Stimulated activated CD4-positive, alpha-beta T cell treated with anti-CD3 and anti-CD28 coated beads, TNF-alpha, amount 100 ng/mL, for 48 hours (primary cell): Measurements from ENCODE around the gene ITPR2.
"Not testable (repeated sequence)": the region's sequence is repeated elsewhere in the genome, so short reads cannot be mapped to it uniquely, and the experiment has no call there.

Experiments used
- DNase-seq, 3 donors: peaks; one replicate each; pipeline ENCODE4 v3.0.0-alpha.2; 2020; ENCODE audit warnings: low read depth in 3 of 3

Gene ITPR2

DNA sequence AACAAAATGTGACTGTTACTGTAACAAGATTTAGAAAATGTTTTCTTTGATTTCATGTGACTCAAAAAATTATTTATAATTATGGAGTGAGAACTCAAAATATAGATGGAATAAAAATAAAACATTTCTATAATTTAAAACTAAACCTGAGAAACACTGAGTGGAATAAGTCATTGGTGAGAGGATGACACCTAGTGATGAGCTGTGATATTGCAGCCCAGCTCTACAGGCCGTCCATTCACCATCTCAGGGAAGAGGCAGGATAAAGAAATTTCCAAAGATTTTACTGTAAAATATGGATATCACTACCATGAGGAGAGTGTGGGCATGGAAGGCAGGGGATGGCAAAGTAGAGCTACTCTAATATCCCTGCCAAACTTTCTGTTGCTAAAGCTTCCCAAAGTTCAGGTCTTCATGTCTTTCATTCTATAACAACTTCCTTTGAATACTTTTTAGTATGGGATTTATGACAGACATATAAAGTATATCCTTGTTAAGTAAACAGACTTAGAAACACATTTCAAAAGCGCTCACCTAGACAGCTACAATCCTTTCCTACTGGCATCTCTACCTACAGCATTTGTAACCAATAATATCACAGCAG is 308.0 kb downstream of the ITPR2 start:
- DNase-seq = no peak

DNA sequence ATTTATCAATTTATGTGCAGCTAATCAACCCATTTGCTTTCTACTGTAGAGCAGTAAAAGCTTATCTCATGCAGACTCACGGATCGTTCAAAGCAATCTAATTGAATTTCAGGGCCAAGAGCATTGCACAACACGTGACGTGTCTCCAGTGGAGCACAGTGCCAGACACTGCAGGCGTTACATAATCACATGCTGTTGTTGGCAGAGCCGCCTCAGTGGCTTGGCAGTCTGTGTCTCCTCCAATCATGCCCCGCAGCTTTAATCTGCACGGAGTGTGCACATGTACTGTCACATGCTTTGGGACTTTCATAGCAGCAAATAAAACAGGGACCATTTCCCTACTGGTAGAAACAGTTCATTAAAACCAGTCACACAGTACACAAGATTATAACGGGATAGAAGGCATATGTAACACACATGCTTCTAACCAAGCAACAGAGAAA is 309.3 kb downstream of the ITPR2 start:
- no peak for DNase-seq

GRCh38 chr12:26520869-26521268 is 312.1 kb downstream of the ITPR2 start:
- no peak for DNase-seq

- DNase-seq = no peak
Measured at GRCh38 chr12:26520109-26520508, 312.9 kb downstream of the ITPR2 start.

DNA sequence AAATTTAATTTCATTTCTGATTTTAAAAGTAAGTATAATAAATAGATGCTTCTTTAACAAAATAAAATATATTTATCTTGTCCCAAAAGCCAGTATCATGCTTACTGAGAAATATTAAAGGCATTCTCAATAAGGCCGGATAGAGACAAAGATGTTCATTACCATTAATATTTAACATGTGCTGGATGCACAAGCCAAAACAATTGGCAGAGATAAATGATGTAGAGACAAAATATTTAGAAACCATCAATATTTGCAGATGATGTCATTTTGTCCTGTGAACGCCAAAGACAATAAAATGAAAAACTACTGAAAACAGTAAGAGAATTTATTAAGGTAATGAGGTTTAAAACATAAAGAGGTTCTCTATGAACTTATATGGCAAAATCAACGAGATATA is 313.5 kb downstream of the ITPR2 start:
- DNase-seq = no peak

GRCh38 chr12:26517320-26517719 is 315.7 kb downstream of the ITPR2 start:
- not testable (repeated sequence) for DNase-seq

DNA sequence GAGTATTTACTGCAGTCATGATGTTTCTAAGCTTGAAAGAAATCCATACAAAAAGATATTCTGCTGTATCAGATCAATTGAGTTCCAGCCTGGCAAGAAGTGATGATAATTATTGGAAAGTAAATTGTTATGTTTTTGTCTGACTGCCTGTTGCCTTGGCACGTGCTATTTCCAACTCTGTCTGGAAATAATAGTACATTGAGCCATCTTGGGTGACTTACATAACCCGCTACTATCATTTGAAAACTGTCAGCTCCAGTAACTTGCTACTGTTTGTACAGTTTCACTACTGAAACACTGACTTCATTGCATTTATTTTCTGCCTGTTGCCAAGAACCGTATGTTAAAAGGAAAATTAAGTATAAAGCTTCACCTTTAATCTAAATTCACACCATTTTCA is 318.6 kb downstream of the ITPR2 start:
- no peak for DNase-seq

- DNase-seq = no peak
Measured at GRCh38 chr12:26513363-26514043, 319.5 kb downstream of the ITPR2 start.

DNA sequence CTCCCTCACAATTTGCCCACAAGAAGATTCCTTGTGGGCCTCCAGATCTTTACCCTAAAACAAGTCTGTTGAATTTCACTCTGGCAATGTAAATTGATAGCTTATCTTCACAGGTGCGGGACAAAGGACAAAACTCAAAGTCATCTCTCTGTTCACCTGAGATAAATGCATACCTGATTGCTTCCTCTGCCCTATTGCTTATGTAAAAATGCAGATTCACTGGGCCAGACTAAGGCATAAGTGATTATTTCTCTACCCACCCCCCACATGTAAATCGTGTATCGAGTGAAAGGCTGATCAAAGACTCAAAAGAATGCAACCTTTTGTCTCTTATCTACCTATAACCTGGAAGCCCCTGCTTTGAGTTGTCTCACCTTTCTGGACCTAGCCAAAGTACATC is 320.8 kb downstream of the ITPR2 start:
- no peak for DNase-seq

DNA sequence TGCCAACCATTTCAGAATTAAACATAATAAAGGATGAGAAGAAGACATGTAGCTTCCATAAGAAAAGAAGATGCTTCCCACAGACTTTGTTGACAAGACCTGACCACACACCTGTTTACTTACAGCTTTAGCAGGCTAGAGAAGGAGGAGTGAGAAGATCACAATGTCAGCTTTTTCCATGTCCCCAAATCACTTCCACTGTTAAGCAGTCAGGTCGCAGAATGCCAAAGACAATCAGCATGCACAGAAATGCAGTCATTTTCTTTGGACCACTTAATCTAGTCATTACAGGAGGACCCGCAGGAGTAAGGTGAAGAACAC is 322.7 kb downstream of the ITPR2 start:
- no peak for DNase-seq

DNA sequence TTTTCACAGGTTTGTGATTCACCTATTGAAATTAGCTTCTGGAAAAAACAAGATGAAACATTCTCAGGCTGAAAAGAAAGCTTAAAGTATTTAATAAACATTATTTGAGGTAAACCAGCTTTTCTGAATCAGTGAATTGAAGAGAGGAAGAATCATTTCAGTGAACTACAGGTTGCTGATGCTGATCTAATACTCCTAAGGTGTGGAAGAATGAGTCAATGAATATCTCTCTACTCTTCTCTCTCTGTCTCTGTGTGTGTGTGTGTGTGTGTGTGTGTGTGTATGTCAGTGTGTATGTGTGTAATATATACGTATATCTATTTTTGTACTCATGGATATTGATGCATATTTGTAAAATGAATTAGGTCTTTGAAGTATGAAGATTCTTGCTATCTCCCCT is 325.4 kb downstream of the ITPR2 start:
- no peak for DNase-seq

DNA sequence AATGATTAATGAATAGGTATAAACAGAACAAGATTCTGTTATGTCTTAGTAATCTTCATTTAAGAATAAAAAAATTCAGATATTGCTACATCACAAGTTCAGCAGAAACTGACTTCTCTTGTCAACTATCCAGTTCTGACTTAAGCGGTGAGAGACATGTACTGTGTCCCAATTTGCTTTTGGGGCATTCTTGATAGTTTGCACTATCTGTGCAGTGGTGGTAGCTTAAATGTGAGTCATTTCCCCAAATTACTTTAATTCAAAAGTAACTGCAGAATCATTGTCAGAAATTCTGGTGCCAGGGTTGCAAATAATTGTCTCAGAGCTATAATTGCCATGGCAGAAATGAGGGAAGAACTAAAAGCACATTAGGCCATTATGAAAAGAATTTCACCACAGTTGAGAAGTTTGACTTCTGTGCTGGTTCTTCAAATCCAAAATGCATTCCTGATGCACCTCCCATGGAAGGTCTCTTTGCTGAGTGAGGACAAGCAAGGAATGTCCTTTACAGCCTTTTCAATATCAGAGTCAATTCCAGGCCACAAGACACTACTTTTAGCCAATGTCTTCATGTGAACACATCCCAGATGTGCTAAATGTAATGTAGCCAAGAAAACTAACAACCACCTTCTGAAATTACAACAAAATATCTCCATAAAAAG is 332.9 kb downstream of the ITPR2 start:
- DNase-seq = no peak

DNA sequence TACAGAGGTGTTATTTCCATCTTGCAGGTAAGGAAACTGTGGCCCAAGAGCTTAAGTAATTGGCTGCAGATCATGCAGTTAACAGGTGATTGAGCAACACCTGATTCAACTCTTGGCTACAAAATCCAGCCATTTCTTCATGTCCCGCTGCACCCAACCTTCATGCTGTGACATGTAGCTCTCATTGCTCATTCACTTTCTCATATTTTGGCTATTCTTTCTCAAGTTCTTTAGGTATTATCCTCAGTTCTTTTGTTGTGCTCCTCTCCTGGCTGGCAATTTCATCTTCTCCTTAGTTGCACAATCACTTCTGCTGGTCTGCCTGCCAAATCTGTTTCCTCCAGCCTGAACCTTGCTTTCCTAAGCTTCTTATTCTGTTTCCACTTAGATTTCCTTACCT is 336.8 kb downstream of the ITPR2 start:
- DNase-seq = no peak

GRCh38 chr12:26493656-26494055 is 339.3 kb downstream of the ITPR2 start:
- no peak for DNase-seq

- no peak for DNase-seq
Measured at GRCh38 chr12:26492406-26492805, 340.6 kb downstream of the ITPR2 start.

- no peak for DNase-seq
Measured at GRCh38 chr12:26489908-26490307, 343.1 kb downstream of the ITPR2 start.

GRCh38 chr12:26488351-26488750 is 344.6 kb downstream of the ITPR2 start:
- no peak for DNase-seq

- DNase-seq = no peak
Measured at GRCh38 chr12:26473291-26473690, 359.7 kb downstream of the ITPR2 start.

DNA sequence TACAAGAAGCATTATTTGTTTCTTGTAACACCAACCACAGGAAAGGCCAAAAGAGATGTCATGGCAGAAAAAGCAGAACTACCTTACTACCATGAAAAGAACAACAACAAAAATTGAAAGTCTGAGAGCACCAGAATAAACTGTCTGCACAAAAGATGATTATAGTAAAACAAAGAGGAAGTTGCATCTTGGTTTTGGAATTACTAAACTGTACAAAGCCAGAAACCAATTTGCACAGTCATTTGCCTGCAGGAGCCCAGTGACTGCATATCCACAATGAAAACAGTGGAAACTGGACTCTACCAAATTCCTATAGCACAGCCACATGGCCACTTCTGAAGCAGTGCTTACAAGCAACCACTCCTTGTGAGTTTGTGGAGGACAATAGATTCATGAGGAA is 361.4 kb downstream of the ITPR2 start:
- no peak for DNase-seq

DNA sequence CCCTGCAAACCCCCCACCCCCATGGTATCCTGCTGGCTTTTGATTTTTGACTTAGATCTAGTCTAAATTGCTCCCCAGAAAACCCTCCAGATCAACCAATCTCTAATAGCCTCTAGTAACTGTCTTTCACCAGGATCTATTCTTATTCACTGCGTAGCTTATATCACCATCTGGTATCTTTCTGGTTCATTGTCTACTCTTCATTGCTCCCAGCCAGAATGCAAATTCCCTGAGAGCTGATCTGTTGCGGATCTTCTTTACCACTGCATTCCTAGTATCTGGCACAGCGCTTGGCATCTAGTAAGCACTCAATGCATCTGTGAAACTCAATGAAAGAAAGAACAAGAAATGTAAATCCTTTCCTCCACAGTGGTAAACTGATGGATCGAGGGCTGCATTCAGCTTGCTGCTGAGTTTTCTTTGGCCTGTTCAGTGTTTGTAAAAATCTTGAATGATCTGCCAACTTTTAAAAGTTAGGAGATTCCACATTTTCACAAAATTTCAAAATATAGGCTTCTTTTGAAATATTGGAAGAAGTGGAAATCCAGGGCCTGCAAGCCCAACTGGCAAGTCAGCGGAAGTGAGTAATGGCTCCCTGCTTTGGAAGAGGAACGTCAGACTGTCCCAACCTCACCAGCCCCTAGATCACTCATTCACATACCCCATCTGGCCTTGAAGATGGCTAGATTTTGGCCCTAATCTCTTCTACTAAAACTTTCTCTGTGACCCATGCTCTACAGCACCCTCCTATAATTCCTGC is 363.4 kb downstream of the ITPR2 start:
- DNase-seq = no peak

GRCh38 chr12:26467351-26467750 is 365.6 kb downstream of the ITPR2 start:
- no peak for DNase-seq

DNA sequence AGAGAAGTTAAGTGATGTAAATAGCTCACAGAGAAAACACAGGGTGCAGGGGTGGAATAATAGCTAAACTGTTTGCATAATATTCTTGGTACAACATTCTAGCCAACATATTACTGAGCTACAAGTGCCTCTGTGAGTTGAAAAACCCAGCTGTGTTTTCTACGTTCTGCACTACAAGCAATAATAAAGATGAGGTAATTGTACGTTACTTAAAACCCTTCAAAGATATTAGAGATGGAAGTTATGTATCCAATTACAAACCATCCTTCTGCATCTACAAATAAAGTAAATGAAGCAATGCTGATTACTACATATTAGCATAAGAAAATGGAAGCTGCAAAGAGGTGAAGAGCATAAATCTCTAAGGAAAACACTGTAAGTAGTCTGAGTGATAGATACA is 366.3 kb downstream of the ITPR2 start:
- DNase-seq = no peak
